Measurements from ENCODE around the gene CSNK1G1. TPM values are rescaled to one million over a fixed set of nuclear protein-coding genes. Genes with fewer than 3 reads are reported as not detected.

Gene CSNK1G1
- polyA plus RNA-seq, 2 of the 4 experiments (the other 2 are of a cell fraction): 11.0 to 36.3 TPM

GRCh38 chr15:64144192-64144564 is 211.8 kb downstream of the CSNK1G1 start:
- ATAC-seq: no peak
- H3K9me3 ChIP-seq: no peaks in the 10 kb centered on the region
- ChIA-PET POLR2A (interaction anchor here (2.4 kb wide), 1 partner anchor 9 kb away, joined by 9 read pairs; no protein-coding TSS in a partner anchor), CTCF (interaction anchor here (1.6 to 7.0 kb wide), 3 partner anchors 9 to 392 kb away, joined by 4 to 65 read pairs (median 9); partner anchors contain the start of gene SNX22)
- no peaks in the 10 kb centered on the region for H3K4me1 ChIP-seq
- no peak for DNase-seq (ENCODE audit: low read depth in 1 of 2, low spot score in 1 of 2)
- 81% methylated on average over 8 of the region's 8 CpGs for WGBS (ENCODE audit: missing lambda C conversion rate)
- H3K4me3 ChIP-seq: no peak overlapping the region
- TF ChIP-seq HDAC2 (IDR thresholded peaks at IDR 0.05) (no peak), ATOH8 (CRISPR knock-in tag; IDR thresholded peaks at IDR 0.05; ENCODE audit: low read depth) (no peak), POLR2AphosphoS2 (conservative IDR thresholded peaks at IDR 0.05; ENCODE audit: low read length) (no peak), KDM1A (IDR thresholded peaks at IDR 0.05; ENCODE audit: low read depth) (no peak), ZNF302 (CRISPR knock-in tag; IDR thresholded peaks at IDR 0.05) (no peak), CEBPB (IDR thresholded peaks at IDR 0.05) (no peak)
- no peak overlapping the region for H3K4me2 ChIP-seq
- FAIRE-seq: no peak
- H3K27ac ChIP-seq: no peak overlapping the region

- no peaks in the 10 kb centered on the region for H3K9me3 ChIP-seq
- FAIRE-seq (no peak), ATAC-seq (no peak), DNase-seq (ENCODE audit: low read depth in 1 of 2, low spot score in 1 of 2) (no peak)
- H3K4me2 ChIP-seq: no peak overlapping the region
- H3K4me3 ChIP-seq: no peak overlapping the region
- TF ChIP-seq ZNF302 (CRISPR knock-in tag; IDR thresholded peaks at IDR 0.05) (no peak), HMGXB4 (CRISPR knock-in tag; IDR thresholded peaks at IDR 0.05; ENCODE audit: borderline replicate concordance) (no peak)
- no peaks in the 10 kb centered on the region for H3K4me1 ChIP-seq
- CTCF ChIA-PET: interaction anchor here (2.6 to 7.0 kb wide), 2 partner anchors 9 to 10 kb away, joined by 9 to 65 read pairs; partner anchors contain the start of gene SNX22
- POLR2A ChIA-PET: no interaction called here
- no peak overlapping the region for H3K27ac ChIP-seq
- 87% methylated on average over 6 of the region's 6 CpGs for WGBS (ENCODE audit: missing lambda C conversion rate)
These were observed 212.7 kb downstream of the CSNK1G1 start for GRCh38 chr15:64143276-64143675.

GRCh38 chr15:64141798-64142512 is 214.0 kb downstream of the CSNK1G1 start:
- WGBS (ENCODE audit: missing lambda C conversion rate): 92% methylated on average over 8 of the region's 8 CpGs

GRCh38 chr15:64138331-64138941 is 217.5 kb downstream of the CSNK1G1 start:
- no peak overlapping the region for H3K4me3 ChIP-seq
- no peaks in the 10 kb centered on the region for H3K9me3 ChIP-seq
- FAIRE-seq (no peak), ATAC-seq (0 out of 6 replicates have a peak, but pooled peaks of 1 of the 2 experiments have one; percentile 10), DNase-seq (ENCODE audit: low read depth in 1 of 2, low spot score in 1 of 2) (no peak)
- ChIA-PET CTCF (interaction anchor here (1.5 to 4.2 kb wide), 3 partner anchors 8 to 15 kb away, joined by 3 to 20 read pairs (median 4); no protein-coding TSS in a partner anchor), POLR2A (no interaction called here)
- WGBS (ENCODE audit: missing lambda C conversion rate): 85% methylated on average over 4 of the region's 4 CpGs
- no peak overlapping the region for H3K27ac ChIP-seq
- H3K4me2 ChIP-seq: no peak overlapping the region
- no peak for TF ChIP-seq KDM5A (IDR thresholded peaks at IDR 0.05)
- no peak for TF ChIP-seq CBX8 (IDR thresholded peaks at IDR 0.05)
- TF ChIP-seq PBX3 (IDR thresholded peaks at IDR 0.05): no peak
- no peak for TF ChIP-seq EHMT2 (IDR thresholded peaks at IDR 0.05; ENCODE audit: low read depth)
- TF ChIP-seq FOSL2 (IDR thresholded peaks at IDR 0.05): no peak
- no peak for TF ChIP-seq FOSL2 (CRISPR knock-in tag; IDR thresholded peaks at IDR 0.05)
- no peak for TF ChIP-seq RAD21 (conservative IDR thresholded peaks at IDR 0.05 in 1 of 2, IDR thresholded peaks at IDR 0.05 in 1 of 2)
- TF ChIP-seq RFX5 (IDR thresholded peaks at IDR 0.05): no peak
- no peak for TF ChIP-seq RARB (CRISPR knock-in tag; IDR thresholded peaks at IDR 0.05)
- TF ChIP-seq ZFP36 (IDR thresholded peaks at IDR 0.05; ENCODE audit: borderline replicate concordance, partially characterized antibody): no peak
- no peaks in the 10 kb centered on the region for H3K4me1 ChIP-seq

More at GRCh38 chr15:64141798-64142512, 214.0 kb downstream of the CSNK1G1 start:
- Histone ChIP-seq H3K4me3 (no peak overlapping the region), H3K9me3 (no peaks in the 10 kb centered on the region), H3K4me1 (no peaks in the 10 kb centered on the region), H3K4me2 (no peak overlapping the region), H3K27ac (no peak overlapping the region)
- DNase-seq (ENCODE audit: low read depth in 1 of 2, low spot score in 1 of 2) (no peak), FAIRE-seq (no peak), ATAC-seq (no peak)
- TF ChIP-seq ESRRA (IDR thresholded peaks at IDR 0.05; ENCODE audit: borderline replicate concordance, low read length): no peak
- TF ChIP-seq HOXA7 (CRISPR knock-in tag; IDR thresholded peaks at IDR 0.05): no peak
- POLR2A ChIA-PET: no interaction called here
- CTCF ChIA-PET: interaction anchor here (0.6 to 7.0 kb wide), 3 partner anchors 11 to 197 kb away, joined by 3 to 65 read pairs (median 4); partner anchors contain the start of gene SNX22

Measured in A549 (cell line).